ENCODE results near the gene CTSD.

- no peak for TF ChIP-seq CTCF (IDR thresholded peaks at IDR 0.05)
- TF ChIP-seq POLR2A (IDR thresholded peaks at IDR 0.05) = no peak
These were observed 43.9 kb downstream of the CTSD start for GRCh38 chr11:1719781-1720180.
